HG03196 (cell line): ENCODE results near the gene CRELD1.

ENCODE experiments used
- ATAC-seq: cut with Tn5 transposase; IDR thresholded peaks from one replicate; pipeline ENCODE4 v1.9.1; 2021; ENCODE audit not compliant: unreplicated experiment

CRELD1 gene

DNA sequence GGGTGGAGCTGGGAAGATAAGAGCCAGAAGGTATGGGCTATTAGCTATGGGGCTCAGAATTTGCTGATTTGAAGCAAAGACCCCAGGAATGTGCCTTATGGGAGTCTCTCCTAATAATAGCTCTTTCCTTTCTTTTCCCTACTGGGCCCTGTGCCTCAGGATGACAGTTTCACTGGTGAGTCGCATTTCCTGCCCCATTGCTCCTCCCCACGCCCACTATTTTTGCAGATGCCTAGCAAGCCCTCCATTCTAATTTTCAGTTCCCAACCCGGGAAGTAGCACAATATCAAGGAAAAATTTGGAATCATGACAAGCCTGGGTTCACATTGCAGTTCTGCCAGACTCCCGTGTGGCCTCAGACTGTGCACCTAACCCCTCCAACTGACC lies 30.4 kb upstream of the CRELD1 start:
- no peak for ATAC-seq

DNA sequence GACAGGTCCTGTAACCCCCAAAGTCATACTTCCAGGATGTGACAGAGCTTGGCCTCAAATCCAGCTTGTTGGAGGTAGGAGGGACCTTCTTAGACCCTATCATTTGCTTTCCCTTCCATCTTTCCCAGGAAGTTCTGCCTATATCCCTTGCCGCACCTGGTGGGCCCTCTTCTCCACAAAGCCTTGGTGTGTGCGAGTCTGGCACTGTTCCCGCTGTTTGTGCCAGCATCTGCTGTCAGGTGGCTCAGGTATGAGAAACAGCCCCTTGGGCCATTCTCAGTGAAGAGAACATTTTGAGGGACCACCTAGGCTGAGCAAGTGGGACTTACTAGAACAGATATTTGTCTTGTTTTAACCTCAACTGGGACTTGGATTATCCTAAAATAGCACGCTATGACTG lies 29.7 kb upstream of the CRELD1 start:
- no peak for ATAC-seq

DNA sequence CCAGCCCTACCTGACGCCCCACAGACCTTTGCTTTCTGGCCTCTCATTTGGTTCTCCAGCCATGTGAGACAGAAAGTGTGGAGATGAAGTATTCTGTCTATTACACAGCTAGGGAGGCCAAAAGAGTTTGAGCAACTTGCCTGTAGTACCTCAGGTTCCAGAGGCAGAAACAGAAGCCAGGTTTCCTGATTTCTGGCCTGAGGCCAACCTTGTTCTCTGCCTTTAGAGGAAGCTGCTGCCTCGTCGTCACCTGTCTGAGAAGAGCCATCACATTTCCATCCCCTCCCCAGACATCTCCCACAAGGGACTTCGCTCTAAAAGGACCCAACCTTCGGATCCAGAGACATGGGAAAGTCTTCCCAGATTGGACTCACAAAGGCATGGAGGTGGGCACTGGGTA lies 27.2 kb upstream of the CRELD1 start:
- ATAC-seq, result no peak

DNA sequence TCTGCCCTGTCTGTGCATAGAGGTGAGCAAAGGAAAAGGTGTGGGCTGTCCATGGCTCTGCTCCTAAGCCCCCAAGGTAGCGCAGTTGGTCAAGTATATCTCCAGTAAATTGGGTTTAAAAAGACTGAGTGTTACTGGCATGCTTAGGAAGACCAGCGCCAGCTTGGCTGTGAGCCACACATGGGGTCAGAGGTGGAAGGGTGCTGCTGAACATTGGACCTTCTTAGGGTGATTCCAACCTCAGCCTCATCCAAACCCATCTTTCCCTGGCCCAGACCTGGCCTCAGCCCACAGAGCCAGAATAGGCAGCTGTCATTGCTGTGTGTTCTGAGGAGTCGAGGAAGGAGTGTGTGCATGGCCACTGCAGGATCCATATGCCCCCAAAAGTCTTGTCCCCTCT lies 25.3 kb upstream of the CRELD1 start:
- no peak for ATAC-seq

DNA sequence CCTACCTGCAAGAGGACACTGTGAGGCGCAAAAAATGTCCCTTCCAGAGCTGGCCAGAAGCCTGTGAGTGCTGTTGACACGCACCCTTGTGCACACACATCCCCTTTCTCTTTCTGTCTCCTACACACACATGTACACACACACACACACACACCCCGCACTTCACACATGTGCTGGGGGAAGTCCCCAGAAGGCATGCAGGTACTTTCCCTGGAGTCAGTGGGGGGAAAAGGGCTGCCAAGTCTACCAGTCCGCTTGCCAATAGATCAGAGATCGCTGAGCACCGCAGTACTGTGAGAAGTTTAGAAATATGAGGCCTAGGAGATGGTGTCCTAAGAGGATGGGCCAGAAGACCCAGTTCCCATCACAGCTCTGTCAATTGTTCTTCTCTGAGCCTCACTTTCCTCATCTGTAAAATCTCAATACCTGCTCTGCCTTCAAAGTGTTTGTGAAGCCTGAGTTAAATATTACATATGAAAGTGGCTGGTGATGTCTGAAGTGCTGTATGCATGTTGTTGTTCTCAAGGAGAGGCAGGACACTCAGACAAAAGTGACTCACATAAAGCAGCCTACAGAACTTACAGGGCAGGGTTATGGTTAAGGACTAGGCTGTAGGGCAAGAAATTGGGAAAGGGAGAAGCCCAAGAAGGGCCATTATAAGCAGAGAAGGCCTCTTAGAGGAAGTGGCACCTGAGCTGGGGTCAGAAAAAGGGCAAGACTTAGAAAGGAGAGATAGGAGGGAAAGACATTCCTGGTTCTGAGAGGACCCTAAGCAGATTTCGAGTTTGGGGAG lies 24.2 kb upstream of the CRELD1 start:
- ATAC-seq, result no peak

DNA sequence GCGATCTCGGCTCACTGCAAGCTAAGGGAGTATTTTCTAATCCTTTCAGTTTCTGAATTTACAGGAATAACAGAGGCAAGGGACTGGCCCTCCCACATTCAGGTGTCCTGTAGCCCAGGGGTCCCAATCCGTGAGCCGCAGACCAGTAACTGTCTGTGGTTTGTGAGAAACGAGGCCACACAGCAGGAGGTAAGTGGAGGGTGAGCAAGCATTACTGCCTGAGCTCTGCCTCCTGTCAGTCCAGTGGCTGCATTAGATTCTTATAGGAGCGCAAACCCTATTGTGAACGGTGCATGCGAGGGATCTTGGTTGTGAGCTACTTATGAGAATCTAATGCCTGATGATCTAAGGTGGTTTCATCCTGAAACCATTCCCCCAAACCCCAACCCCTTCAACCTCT lies 21.8 kb upstream of the CRELD1 start:
- no peak for ATAC-seq

DNA sequence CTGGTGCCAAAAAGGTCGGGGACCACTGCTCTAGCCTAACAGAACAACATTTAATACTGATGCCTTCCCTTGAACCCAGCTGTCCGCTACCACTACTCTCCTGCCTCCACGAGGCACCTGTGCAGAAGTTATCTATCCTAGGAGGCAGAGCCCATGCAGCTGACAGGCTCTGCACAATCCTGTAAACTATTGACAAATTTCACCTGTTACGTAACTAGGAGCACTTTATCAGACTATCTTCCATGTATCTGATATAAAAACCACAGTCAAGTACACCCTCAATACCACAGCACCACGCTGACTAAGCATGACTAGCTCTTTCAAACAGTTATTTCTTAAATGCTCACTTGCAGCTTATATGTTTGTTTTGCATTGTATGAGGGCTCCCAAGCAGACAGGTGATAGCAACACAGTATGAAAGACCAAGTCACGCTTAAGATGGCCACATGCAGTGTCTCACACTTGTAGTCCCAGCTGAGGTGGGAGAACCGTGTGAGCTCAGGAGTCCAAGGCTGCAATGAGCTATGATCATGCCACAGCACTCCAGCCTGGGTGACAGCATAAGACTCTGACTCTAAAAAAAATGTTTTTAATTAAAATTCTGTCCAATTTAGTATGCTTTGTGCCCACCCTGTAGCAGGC lies 21.2 kb upstream of the CRELD1 start:
- ATAC-seq, result no peak

DNA sequence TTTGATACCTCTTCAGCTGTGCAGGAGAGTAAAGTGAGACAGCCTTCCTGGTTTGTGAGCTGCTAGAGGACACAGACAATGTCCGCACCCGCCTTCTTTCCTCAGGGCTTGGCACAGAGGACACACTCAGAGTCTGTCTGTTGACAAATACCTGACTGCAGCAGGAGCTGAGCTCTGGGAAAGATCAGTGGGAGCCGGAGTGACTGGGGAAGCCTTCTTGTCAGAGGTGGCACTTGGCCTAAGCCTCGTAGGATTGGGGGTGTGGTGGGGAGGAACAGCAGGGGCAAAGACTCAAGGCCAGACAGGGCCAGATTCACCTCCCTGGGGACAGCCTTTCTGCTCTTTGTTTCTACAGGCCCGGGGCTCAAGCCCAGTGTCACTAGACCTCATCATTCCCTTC lies 20.0 kb upstream of the CRELD1 start:
- no peak for ATAC-seq

DNA sequence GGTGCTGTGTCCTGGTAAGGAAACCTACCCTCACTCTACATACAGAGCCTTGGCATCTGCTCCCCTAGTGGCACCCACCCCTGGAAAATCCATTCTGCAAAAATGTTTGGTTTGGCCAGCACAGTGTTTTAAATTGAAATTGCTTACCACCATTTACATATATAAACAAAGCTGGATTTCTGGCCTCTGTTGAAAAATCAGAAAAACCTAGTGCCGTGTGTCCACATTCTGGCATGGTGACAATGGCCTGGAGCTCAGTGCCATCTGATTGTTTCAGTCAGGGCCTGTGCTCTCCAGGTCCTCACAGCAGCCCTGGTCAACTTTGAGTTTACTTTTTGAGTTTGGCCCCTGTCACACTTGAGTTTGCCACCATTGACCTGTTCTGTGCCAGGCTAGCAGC lies 19.6 kb upstream of the CRELD1 start:
- no peak for ATAC-seq

DNA sequence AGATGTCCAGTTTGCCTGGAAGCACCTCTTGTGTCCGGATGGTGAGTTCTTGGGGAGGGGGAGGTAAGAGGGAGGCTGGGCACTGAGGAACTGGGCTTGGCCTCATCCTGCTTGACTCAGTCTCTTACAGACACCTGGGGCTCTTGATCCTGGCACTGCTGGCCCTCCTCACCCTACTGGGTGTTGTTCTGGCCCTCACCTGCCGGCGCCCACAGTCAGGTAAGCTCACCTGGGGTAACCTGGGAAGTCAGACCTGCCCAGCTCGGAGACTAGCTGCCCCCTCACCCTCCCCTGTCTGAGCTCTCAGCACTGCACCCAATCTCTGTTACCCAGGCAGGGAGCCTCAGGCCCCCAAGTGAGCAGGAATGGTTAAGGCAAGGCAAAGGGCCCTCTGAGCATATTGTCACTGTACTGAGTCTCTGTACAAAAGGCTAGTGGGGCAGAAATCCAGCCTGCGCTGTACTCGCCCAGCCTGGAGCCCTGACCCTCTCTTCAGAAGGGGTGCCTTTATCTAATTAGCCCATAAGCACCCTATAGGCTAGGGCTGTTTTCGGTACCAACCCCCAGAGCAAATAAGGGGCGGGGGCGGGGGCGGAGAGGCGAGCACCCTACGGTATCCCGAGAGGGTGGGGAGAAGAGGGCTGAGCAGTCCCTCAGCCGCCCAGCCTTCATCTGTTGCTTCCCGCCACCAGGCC lies 18.9 kb upstream of the CRELD1 start:
- ATAC-seq, result no peak

DNA sequence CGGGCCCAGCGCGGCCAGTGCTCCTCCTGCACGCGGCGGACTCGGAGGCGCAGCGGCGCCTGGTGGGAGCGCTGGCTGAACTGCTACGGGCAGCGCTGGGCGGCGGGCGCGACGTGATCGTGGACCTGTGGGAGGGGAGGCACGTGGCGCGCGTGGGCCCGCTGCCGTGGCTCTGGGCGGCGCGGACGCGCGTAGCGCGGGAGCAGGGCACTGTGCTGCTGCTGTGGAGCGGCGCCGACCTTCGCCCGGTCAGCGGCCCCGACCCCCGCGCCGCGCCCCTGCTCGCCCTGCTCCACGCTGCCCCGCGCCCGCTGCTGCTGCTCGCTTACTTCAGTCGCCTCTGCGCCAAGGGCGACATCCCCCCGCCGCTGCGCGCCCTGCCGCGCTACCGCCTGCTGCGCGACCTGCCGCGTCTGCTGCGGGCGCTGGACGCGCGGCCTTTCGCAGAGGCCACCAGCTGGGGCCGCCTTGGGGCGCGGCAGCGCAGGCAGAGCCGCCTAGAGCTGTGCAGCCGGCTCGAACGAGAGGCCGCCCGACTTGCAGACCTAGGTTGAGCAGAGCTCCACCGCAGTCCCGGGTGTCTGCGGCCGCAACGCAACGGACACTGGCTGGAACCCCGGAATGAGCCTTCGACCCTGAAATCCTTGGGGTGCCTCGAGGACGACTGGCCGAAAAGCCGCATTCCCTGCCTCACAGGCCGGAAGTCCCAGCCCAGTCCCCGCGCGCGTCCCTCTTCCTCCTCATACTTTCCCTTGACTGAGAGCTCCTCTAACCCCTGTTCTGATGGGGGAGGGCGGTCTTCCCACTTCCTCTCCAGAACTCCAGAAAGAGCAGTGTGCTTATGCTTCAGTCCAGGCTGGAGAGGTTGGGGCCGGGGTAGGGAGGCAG lies 18.1 kb upstream of the CRELD1 start:
- ATAC-seq, result no peak

DNA sequence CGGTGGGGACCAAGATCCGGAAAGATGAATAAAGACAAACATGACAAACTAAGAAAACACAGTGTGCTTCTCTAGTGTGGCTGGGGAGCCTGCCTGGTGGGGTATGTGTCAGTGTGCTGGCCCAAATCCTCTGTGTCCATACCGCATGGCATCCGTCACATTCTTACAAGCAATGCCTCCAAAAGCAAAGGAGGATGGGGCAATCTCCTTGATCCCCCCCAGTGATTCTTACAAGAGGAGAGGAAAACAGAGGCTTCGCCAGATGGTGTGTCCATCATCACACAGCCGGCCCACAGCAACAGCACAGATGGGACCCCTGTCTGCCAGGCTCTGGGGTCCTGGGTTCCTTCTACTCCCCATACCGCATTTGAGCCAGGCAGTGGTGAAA lies 17.3 kb upstream of the CRELD1 start:
- no peak for ATAC-seq

DNA sequence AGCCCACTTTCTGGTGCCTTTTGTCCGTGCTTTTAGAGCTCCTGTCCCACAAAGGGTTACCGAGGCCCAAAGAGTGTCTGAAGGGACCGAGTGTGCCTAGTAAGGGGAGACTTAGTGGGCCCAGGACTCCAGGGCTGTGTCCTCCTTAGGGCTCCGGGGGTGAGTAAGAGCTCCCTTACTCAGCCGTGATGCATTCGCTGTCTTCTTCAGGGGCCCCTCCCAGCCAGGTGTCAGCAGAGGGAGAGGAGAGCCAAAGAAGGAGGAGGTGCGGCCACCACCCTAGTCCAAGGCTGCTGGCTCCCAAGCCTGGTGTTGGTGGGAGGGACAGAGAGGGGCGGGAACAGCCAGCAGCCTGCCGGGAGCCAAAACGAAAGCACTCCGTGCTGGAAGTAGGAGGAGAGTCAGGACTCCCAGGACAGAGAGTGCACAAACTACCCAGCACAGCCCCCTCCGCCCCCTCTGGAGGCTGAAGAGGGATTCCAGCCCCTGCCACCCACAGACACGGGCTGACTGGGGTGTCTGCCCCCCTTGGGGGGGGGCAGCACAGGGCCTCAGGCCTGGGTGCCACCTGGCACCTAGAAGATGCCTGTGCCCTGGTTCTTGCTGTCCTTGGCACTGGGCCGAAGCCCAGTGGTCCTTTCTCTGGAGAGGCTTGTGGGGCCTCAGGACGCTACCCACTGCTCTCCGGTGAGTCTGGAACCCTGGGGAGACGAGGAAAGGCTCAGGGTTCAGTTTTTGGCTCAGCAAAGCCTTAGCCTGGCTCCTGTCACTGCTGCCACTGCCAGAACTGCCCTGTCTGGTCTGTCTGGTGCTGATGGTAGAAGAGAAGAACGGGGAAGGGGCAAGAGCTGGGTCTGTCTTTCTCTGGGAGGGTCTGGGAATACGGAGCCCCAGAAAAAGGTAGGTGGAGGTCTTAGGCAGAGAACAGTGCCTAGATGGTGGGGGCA lies 16.6 kb upstream of the CRELD1 start, which contains the start of gene IL17RC:
Gene IL17RC, plus strand, starts transcription at position 365 of the 947 bp plus-strand sequence. Its CDS starts 218 bp downstream, at position 583.
- no peak for ATAC-seq

DNA sequence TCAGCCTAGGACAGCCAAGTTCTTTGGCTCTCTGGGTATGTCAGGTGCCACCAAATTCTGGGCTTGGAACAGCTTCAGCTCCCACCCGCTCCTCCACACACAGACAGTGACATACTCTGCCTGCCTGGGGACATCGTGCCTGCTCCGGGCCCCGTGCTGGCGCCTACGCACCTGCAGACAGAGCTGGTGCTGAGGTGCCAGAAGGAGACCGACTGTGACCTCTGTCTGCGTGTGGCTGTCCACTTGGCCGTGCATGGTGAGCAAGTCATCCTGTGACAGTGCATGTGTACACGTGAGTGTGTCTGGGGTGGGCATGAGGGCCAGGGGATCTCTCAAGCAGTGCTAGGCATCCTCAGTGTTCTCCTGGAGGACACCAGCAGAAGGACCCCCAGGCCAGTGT lies 15.8 kb upstream of the CRELD1 start:
- ATAC-seq, result no peak

DNA sequence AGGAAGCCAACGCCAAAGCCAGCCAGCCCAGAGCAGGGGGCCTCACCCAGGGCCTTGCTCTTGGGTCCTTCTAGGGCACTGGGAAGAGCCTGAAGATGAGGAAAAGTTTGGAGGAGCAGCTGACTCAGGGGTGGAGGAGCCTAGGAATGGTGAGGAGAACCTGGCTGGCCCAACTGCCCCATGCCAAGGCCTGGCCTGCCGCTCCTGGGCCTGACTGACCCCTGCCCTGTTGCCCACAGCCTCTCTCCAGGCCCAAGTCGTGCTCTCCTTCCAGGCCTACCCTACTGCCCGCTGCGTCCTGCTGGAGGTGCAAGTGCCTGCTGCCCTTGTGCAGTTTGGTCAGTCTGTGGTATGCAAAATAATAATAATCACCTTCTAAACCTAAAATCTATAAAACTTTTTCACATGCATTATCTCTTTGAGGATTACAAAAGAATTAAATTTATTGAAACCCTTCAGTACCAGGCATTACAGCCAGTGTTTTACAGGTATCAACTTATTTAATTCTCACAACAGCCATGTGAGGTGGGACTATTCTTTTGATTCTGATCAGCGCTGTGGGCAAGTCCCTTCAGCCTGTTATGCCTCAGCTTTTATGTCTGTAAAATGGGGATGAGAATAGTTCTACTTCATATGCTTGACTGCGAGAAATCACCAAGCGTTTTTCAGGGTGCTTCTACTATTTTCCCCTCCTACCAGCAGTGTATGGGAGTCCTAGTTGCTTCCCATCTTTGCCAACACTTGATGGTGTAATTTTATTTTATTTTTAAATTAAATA lies 15.2 kb upstream of the CRELD1 start:
- no peak for ATAC-seq

DNA sequence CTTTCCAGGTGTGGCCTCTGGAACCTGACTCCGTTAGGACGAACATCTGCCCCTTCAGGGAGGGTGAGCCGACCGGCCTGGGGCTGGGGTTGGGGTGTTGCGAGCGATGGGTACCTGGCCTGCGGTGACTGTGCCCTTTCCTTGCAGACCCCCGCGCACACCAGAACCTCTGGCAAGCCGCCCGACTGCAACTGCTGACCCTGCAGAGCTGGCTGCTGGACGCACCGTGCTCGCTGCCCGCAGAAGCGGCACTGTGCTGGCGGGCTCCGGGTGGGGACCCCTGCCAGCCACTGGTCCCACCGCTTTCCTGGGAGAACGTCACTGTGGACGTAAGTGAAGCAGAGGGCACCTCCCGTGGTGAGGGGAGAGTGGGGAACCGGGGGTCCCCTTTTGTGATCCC lies 5.5 kb upstream of the CRELD1 start:
- no peak for ATAC-seq

DNA sequence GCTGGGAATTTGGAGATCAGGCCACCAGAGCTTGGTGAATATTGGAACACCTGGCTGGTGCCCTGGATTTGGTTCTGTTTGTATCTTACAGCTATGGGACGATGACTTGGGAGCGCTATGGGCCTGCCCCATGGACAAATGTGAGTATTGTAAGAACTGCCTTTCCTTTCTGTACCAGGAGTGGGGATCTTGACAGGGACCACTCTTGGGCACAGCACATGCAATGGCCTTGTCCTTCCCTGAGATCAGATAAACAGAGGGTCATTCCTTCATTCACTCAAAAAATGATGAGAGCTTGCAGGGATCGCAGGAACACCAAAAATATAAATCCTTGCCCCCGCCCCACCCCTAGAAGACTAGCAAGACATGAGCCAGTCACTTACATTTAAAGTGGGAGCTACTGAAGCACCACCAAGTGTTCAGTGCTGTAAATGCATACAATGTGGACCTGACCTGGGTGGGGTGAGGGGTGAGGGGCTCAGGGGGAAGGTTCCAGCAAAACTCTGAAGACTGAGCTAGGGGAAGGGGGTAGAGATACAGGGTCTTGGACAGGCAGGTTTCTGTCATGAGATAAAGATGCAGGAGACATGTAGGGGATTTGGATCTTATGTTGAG lies 2.7 kb upstream of the CRELD1 start:
- ATAC-seq, result no peak

DNA sequence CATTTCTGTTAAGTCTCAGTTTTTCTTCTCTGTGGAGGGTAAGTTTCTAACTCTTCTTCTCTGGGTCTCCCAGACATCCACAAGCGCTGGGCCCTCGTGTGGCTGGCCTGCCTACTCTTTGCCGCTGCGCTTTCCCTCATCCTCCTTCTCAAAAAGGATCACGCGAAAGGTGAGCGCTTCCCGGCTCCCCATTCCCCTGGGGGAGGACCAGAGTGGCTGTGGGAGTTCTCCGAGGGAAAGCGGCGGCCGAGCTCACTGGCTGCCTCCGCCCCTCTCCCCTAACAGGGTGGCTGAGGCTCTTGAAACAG lies 1.1 kb upstream of the CRELD1 start:
- ATAC-seq, result no peak
